ENCODE data around the gene RGS7. TPM values are rescaled to one million over a fixed set of nuclear protein-coding genes. Genes with fewer than 3 reads are reported as not detected.

RGS7 gene
- total RNA-seq, 1 donor from 2014 or later = not detected

- TF ChIP-seq CTCF (IDR thresholded peaks at IDR 0.05) (no peak), POLR2AphosphoS5 (IDR thresholded peaks at IDR 0.05; ENCODE audit: insufficient read depth in 1 of 2, low read depth in 1 of 2) (no peak), POLR2A (IDR thresholded peaks at IDR 0.05) (no peak)
- no peaks in the 10 kb centered on the region for H3K4me1 ChIP-seq
- no peaks in the 10 kb centered on the region for H3K36me3 ChIP-seq
- H3K4me3 ChIP-seq = no peak overlapping the region
- no peak overlapping the region for H3K27ac ChIP-seq
- DNase-seq (ENCODE audit: extremely low spot score in 2 of 2) = no peak
- no peaks in the 10 kb centered on the region for H3K9me3 ChIP-seq
- intact Hi-C loops (cut with DNase I) = no loop called here
- no peaks in the 10 kb centered on the region for H3K27me3 ChIP-seq
Measured at GRCh38 chr1:241157435-241157834, 199.6 kb downstream of the RGS7 start.

GRCh38 chr1:241156231-241156965, 200.6 kb downstream of the RGS7 start:
- Histone ChIP-seq H3K27me3 (no peaks in the 10 kb centered on the region), H3K36me3 (no peaks in the 10 kb centered on the region), H3K9me3 (no peaks in the 10 kb centered on the region), H3K27ac (no peak overlapping the region), H3K4me3 (no peak overlapping the region), H3K4me1 (no peaks in the 10 kb centered on the region)
- TF ChIP-seq POLR2AphosphoS5 (IDR thresholded peaks at IDR 0.05; ENCODE audit: insufficient read depth in 1 of 2, low read depth in 1 of 2) = no peak
- no peak for TF ChIP-seq CTCF (IDR thresholded peaks at IDR 0.05)
- TF ChIP-seq POLR2A (IDR thresholded peaks at IDR 0.05) = no peak
- DNase-seq (ENCODE audit: extremely low spot score in 2 of 2) = no peak
- intact Hi-C loops (cut with DNase I) = no loop called here

GRCh38 chr1:241145881-241146280, 211.1 kb downstream of the RGS7 start:
- intact Hi-C loops (cut with DNase I) = no loop called here
- no peaks in the 10 kb centered on the region for H3K27me3 ChIP-seq
- H3K4me3 ChIP-seq = no peak overlapping the region
- no peaks in the 10 kb centered on the region for H3K36me3 ChIP-seq
- no peaks in the 10 kb centered on the region for H3K4me1 ChIP-seq
- no peak for TF ChIP-seq POLR2AphosphoS5 (IDR thresholded peaks at IDR 0.05; ENCODE audit: insufficient read depth in 1 of 2, low read depth in 1 of 2)
- TF ChIP-seq POLR2A (IDR thresholded peaks at IDR 0.05) = no peak
- no peak for TF ChIP-seq CTCF (IDR thresholded peaks at IDR 0.05)
- DNase-seq (ENCODE audit: extremely low spot score in 2 of 2) = no peak
- H3K27ac ChIP-seq = no peak overlapping the region
- no peaks in the 10 kb centered on the region for H3K9me3 ChIP-seq

- DNase-seq (ENCODE audit: extremely low spot score in 2 of 2) = no peak
Measured at GRCh38 chr1:241143765-241144442, 213.1 kb downstream of the RGS7 start.

More at GRCh38 chr1:241143765-241144442, 213.1 kb downstream of the RGS7 start:
- intact Hi-C loops (cut with DNase I) = no loop called here
- Histone ChIP-seq H3K9me3 (no peaks in the 10 kb centered on the region), H3K27ac (no peak overlapping the region), H3K4me1 (no peaks in the 10 kb centered on the region), H3K4me3 (no peak overlapping the region), H3K27me3 (no peaks in the 10 kb centered on the region), H3K36me3 (no peaks in the 10 kb centered on the region)
- TF ChIP-seq POLR2AphosphoS5 (IDR thresholded peaks at IDR 0.05; ENCODE audit: insufficient read depth in 1 of 2, low read depth in 1 of 2) (no peak), CTCF (IDR thresholded peaks at IDR 0.05) (no peak), POLR2A (IDR thresholded peaks at IDR 0.05) (no peak)

Data from vagina (tissue), 2 donors.